Measurements from ENCODE around the gene BCLAF3. TPM values are rescaled to one million over a fixed set of nuclear protein-coding genes. Genes with fewer than 3 reads are reported as not detected.

Gene BCLAF3
- total RNA-seq, 1 donor from 2014 or later: 5.4 TPM

DNA sequence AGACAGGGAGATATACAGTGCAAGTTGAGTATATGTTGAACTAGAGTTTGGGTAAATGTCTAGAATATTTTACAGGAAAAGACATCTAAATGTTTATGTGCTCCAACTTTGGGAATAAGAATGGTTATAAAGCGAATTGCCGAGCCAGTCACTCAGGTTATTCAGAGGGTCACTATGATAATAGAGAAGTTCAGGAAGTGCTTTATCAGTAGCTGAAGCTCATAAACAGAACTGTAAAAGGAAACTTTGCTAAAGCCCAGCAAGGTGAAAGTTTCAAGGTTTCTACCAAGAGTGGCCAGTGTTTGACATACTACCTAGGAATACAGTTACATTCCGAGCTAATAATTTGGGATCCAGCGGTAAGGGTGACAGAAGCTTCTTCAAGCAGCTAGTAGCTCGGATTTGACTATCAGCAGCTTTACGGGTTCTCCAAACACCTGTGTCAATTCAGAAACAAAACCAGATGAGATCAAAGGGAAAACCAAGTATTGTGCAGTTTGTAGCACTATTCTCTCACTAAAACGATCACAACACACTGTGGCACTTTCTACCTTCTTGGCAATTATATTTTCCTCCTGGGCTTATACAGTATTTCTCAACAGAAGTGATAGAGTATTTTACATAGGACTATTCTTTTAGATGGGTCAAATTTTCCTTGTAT lies 17.2 kb upstream of the BCLAF3 start:
- intact Hi-C loops (cut with micrococcal nuclease): no loop called here
- no peaks in the 10 kb centered on the region for H3K27me3 Mint-ChIP-seq (ENCODE audit: insufficient read depth)

DNA sequence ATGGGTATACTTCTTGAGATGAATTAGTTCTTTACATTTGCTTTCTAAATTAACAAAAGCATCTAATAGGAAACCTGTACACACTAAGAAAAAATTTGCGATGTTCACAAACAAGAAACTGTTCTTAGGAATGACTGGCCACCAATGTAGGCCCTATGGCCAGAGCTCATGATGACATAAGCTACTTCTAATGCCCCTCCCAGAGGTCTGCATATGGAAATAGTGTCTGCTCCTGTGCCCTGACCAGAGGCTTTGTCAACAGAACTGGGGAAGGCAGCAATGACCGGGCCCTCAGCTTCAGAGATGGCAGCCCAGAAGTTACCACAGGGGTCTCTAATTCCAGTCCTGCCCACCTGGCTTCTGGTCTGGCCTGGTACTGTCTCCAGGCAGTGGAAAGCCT lies 15.0 kb upstream of the BCLAF3 start:
- intact Hi-C loops (cut with micrococcal nuclease): no loop called here
- no peaks in the 10 kb centered on the region for H3K27me3 Mint-ChIP-seq (ENCODE audit: insufficient read depth)
- H3K36me3 Mint-ChIP-seq (ENCODE audit: low read depth): no peaks in the 10 kb centered on the region
- no peak overlapping the region for H3K4me3 Mint-ChIP-seq
- H3K9me3 Mint-ChIP-seq: no peaks in the 10 kb centered on the region
- H3K4me1 Mint-ChIP-seq (ENCODE audit: low read depth): no peaks in the 10 kb centered on the region
- no peak overlapping the region for H3K27ac Mint-ChIP-seq
- no peak for DNase-seq (ENCODE audit: low spot score)

More for the DNA sequence above, 17.2 kb upstream of the BCLAF3 start:
- H3K4me3 Mint-ChIP-seq: no peak overlapping the region
- H3K27ac Mint-ChIP-seq: no peak overlapping the region
- no peak for DNase-seq (ENCODE audit: low spot score)
- H3K36me3 Mint-ChIP-seq (ENCODE audit: low read depth): no peaks in the 10 kb centered on the region
- no peaks in the 10 kb centered on the region for H3K4me1 Mint-ChIP-seq (ENCODE audit: low read depth)
- no peaks in the 10 kb centered on the region for H3K9me3 Mint-ChIP-seq

DNA sequence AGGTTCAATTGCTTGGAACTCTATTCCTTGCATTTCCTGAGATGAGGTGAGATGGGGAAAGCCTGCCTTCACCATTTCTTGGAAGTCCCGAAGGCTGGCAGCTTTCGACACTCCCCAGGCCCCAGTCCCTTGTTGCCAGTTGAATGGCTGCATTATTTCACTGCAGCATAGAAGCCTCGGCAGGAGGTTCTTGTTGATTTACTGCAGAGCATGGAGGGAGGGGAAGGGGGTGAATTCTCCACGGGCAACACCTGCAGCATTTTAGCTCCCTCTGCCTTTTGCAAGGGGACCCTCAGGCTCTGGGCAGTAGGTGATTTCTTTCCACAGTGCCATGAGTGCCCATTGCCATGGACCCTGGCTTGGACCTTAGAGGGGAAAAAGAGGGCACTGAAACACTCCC lies 10.7 kb upstream of the BCLAF3 start:
- Mint-ChIP-seq H3K4me3 (no peak overlapping the region), H3K4me1 (ENCODE audit: low read depth) (no peaks in the 10 kb centered on the region), H3K27ac (no peak overlapping the region), H3K9me3 (no peaks in the 10 kb centered on the region), H3K36me3 (ENCODE audit: low read depth) (no peaks in the 10 kb centered on the region), H3K27me3 (ENCODE audit: insufficient read depth) (peaks cover 2% of the 10 kb centered on the region)
- intact Hi-C loops (cut with micrococcal nuclease): no loop called here
- no peak for DNase-seq (ENCODE audit: low spot score)

DNA sequence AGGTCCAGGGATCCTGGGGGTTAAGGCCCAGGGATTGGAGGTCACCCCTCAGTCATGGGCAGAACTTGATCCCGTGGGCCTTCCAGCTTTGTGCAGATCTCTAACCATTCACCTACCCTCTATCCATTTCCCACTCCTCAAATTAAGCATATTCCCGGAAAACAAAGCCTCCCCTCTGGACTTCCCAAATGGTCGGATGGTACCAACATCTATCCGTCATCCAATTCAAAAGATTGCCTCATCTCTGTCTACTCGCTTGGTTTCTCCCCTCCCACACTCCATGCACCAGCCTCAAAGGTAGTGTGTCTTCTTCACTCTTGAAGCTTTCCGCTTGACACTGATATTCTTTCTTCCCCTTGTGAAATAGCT lies 473 bp upstream of the BCLAF3 start:
- peak overlapping the region; percentile 84 for H3K4me3 Mint-ChIP-seq
- H3K27me3 Mint-ChIP-seq (ENCODE audit: insufficient read depth): peaks cover 5% of the 10 kb centered on the region
- peak overlapping the region; percentile 89 for H3K27ac Mint-ChIP-seq
- H3K36me3 Mint-ChIP-seq (ENCODE audit: low read depth): no peaks in the 10 kb centered on the region
- intact Hi-C loops (cut with micrococcal nuclease): loop anchor here (1.0 to 10.0 kb wide), 11 partner anchors 27 to 1567 kb away; partner anchors contain the start of genes CDKL5, EIF1AX and PDHA1
- H3K4me1 Mint-ChIP-seq (ENCODE audit: low read depth): peaks cover 17% of the 10 kb centered on the region
- no peaks in the 10 kb centered on the region for H3K9me3 Mint-ChIP-seq
- DNase-seq (ENCODE audit: low spot score): no peak

DNA sequence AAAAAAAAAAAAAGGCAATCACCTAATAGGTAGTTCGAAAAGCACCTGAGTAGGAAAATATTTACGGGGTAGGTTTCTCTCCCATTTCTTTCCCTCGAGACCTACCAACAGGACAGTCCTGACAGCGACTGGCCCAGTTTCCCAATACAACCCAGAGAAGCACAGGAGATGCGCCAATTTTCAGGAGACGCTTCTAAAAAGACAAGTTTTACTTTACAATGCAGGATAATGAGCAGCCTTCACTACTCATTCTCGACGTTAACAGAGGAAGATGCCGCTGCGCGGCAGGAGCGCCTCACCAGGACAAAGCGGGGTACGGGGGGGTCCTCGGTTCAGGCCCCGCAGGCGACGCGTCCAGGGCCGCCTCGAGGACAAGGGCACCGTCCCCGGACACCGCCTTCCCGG lies 708 bp downstream of the BCLAF3 start:
- peak overlapping the region; percentile 94 for H3K4me3 Mint-ChIP-seq
- H3K4me1 Mint-ChIP-seq (ENCODE audit: low read depth): peaks cover 17% of the 10 kb centered on the region
- intact Hi-C loops (cut with micrococcal nuclease): loop anchor here (2.0 to 10.0 kb wide), 8 partner anchors 25 to 1565 kb away; partner anchors contain the start of genes CDKL5 and PDHA1
- no peak for DNase-seq (ENCODE audit: low spot score)
- no peaks in the 10 kb centered on the region for H3K9me3 Mint-ChIP-seq
- H3K36me3 Mint-ChIP-seq (ENCODE audit: low read depth): peaks cover 2% of the 10 kb centered on the region
- peak overlapping the region; percentile 80 for H3K27ac Mint-ChIP-seq
- H3K27me3 Mint-ChIP-seq (ENCODE audit: insufficient read depth): peaks cover 2% of the 10 kb centered on the region

DNA sequence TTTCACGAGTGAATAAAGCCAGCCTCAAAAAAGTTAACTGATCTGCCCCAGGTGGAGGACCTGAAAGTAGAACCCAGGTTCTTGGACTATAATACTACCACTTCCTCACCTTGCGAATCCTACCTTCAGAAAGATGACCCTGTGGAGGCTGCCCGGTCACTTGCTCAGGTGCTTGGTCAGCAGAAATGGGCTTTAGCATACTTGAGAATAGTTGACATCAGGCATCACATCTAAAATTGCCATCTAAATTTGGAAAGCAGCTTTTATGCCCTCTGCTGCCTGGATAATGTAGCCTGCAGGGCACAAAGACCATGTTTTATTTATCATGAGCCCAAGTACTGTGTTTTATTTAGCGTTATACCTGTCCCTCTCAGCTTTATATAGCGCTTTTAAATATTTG lies 3.0 kb downstream of the BCLAF3 start:
- no peaks in the 10 kb centered on the region for H3K9me3 Mint-ChIP-seq
- H3K27me3 Mint-ChIP-seq (ENCODE audit: insufficient read depth): peaks cover 2% of the 10 kb centered on the region
- intact Hi-C loops (cut with micrococcal nuclease): no loop called here
- peaks cover 2% of the 10 kb centered on the region for H3K36me3 Mint-ChIP-seq (ENCODE audit: low read depth)
- H3K4me1 Mint-ChIP-seq (ENCODE audit: low read depth): peaks cover 14% of the 10 kb centered on the region
- no peak overlapping the region for H3K27ac Mint-ChIP-seq
- H3K4me3 Mint-ChIP-seq: no peak overlapping the region
- DNase-seq (ENCODE audit: low spot score): no peak

DNA sequence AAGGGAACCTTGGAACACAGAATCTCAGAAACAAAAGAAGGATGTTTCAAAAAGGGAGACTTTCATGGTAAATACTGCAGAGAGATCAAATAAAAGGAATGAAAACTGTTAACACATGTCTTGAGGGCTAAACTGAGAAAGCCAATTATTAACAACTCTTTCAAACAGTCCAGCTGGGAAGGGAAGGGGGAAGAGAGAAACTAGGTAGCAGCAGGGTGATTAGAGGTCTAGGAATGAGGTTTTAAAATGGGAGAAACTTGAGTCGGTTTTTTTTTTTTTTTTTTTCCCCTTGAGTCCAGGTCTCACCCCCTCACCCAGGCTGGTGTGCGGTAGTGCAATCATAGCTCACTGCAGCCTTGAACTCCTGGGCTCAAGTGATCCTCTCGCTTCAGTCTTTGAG lies 4.3 kb downstream of the BCLAF3 start:
- Mint-ChIP-seq H3K4me3 (no peak overlapping the region), H3K27me3 (ENCODE audit: insufficient read depth) (peaks cover 2% of the 10 kb centered on the region), H3K27ac (no peak overlapping the region), H3K4me1 (ENCODE audit: low read depth) (peaks cover 9% of the 10 kb centered on the region), H3K36me3 (ENCODE audit: low read depth) (peaks cover 2% of the 10 kb centered on the region), H3K9me3 (no peaks in the 10 kb centered on the region)
- DNase-seq (ENCODE audit: low spot score): no peak
- intact Hi-C loops (cut with micrococcal nuclease): no loop called here

DNA sequence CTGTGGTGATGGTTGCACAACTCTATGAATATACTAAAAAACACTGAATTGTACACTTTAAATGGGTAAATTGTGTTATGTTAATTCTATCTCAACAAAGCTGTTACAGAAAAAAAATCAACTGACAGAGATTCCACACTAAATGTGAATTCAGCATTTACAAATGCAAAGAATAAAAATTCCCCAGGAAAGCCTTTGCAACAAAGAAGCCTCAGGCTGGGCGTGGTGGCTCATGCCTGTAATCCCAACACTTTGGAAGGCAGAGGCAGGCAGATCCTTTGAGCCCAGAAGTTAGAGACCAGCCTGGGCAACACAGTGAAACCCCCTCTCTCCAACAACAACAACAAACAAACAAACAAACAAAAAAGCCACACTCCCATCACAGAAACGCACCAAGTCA lies 8.9 kb downstream of the BCLAF3 start:
- H3K4me3 Mint-ChIP-seq: no peak overlapping the region
- H3K4me1 Mint-ChIP-seq (ENCODE audit: low read depth): no peaks in the 10 kb centered on the region
- no peaks in the 10 kb centered on the region for H3K27me3 Mint-ChIP-seq (ENCODE audit: insufficient read depth)
- H3K9me3 Mint-ChIP-seq: peaks cover 10% of the 10 kb centered on the region
- H3K36me3 Mint-ChIP-seq (ENCODE audit: low read depth): peaks cover 16% of the 10 kb centered on the region
- intact Hi-C loops (cut with micrococcal nuclease): no loop called here
- DNase-seq (ENCODE audit: low spot score): no peak
- no peak overlapping the region for H3K27ac Mint-ChIP-seq

DNA sequence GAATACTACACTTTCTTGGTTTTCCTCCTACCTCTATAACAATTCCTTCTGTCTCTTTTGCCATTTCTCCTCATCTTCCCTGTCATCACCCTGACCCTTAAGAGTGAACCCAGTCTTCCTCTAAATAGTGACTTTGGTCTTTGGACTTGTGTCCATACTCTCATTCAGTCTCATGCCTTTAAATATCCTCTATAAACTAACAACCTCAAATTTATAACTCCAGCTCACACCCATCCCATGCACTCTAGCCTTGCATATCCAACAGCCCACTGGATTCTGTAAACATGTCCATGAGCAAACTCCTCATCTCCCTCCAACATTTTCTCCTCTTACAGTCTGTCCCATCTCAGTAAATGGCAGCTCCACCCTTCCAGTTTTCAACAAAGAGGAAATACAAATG lies 15.0 kb downstream of the BCLAF3 start:
- Mint-ChIP-seq H3K9me3 (peaks cover 17% of the 10 kb centered on the region), H3K27ac (no peak overlapping the region), H3K27me3 (ENCODE audit: insufficient read depth) (no peaks in the 10 kb centered on the region), H3K4me3 (no peak overlapping the region), H3K36me3 (ENCODE audit: low read depth) (peaks cover 19% of the 10 kb centered on the region), H3K4me1 (ENCODE audit: low read depth) (no peaks in the 10 kb centered on the region)
- intact Hi-C loops (cut with micrococcal nuclease): no loop called here
- no peak for DNase-seq (ENCODE audit: low spot score)

DNA sequence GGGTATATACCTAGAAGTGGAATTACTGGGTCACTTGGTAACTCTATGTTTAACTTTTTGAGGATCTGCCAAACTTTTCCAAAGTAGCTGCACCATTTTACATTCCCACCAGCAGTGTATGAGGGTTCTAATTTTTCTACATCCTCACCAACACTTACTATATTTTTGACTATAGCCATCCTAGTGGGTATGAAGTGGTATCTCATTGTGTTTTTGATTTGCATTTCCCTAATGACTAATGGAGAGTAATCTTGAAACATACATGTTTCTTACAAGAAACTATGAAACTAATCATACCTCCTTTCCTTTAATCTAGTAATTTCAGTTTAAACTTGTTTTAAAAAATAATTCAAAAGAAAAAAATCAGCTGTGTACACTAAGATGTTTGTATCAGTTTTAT lies 17.9 kb downstream of the BCLAF3 start:
- Mint-ChIP-seq H3K27ac (no peak overlapping the region), H3K9me3 (peaks cover 13% of the 10 kb centered on the region), H3K27me3 (ENCODE audit: insufficient read depth) (no peaks in the 10 kb centered on the region), H3K4me3 (no peak overlapping the region), H3K4me1 (ENCODE audit: low read depth) (no peaks in the 10 kb centered on the region), H3K36me3 (ENCODE audit: low read depth) (peaks cover 13% of the 10 kb centered on the region)
- intact Hi-C loops (cut with micrococcal nuclease): no loop called here
- DNase-seq (ENCODE audit: low spot score): no peak

DNA sequence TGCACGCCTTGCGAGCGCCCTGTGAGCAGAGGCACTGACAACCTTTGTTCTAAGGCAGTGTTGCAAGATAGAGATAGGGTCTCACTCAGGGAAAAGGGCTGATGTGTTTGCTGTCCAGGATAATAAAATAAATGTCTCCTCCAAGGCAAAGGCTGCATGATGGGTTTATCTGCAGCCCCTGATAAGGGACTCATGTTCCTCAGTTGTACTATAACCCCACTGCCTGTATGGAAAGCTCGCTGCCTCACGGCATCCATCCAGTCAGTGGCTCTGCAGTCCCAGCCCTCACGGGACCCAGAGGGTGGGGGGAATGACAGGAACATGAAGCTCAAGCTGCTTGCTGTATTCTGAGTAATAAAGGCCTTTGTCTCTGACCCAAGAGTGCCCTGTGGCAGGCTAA lies 22.6 kb downstream of the BCLAF3 start:
- no peaks in the 10 kb centered on the region for H3K9me3 Mint-ChIP-seq
- H3K27ac Mint-ChIP-seq: no peak overlapping the region
- no peak for DNase-seq (ENCODE audit: low spot score)
- intact Hi-C loops (cut with micrococcal nuclease): no loop called here
- peaks cover 13% of the 10 kb centered on the region for H3K4me1 Mint-ChIP-seq (ENCODE audit: low read depth)
- no peak overlapping the region for H3K4me3 Mint-ChIP-seq
- peaks cover 20% of the 10 kb centered on the region for H3K36me3 Mint-ChIP-seq (ENCODE audit: low read depth)
- H3K27me3 Mint-ChIP-seq (ENCODE audit: insufficient read depth): no peaks in the 10 kb centered on the region

DNA sequence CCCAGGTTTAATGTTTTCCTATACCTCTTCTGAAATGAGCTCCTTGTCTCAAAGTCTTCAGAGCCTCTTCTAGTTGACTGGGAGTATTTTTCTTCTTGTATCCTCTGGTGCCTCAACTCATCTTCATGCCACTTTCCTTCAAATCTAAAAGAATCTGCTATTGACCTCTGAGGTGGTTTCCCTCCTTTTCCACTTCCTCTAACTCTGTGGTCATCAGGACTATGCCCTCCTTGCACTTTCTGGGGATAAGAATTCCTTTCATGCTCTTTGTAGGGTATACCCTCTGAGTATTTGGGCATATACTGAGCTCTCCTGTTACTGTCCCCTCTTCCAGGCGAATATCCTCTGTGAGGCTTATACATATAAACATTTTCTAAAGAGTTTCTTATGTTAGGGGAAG lies 24.8 kb downstream of the BCLAF3 start:
- Mint-ChIP-seq H3K27ac (no peak overlapping the region), H3K9me3 (no peaks in the 10 kb centered on the region), H3K36me3 (ENCODE audit: low read depth) (peaks cover 22% of the 10 kb centered on the region), H3K27me3 (ENCODE audit: insufficient read depth) (no peaks in the 10 kb centered on the region), H3K4me3 (no peak overlapping the region), H3K4me1 (ENCODE audit: low read depth) (peaks cover 13% of the 10 kb centered on the region)
- no peak for DNase-seq (ENCODE audit: low spot score)
- intact Hi-C loops (cut with micrococcal nuclease): no loop called here

DNA sequence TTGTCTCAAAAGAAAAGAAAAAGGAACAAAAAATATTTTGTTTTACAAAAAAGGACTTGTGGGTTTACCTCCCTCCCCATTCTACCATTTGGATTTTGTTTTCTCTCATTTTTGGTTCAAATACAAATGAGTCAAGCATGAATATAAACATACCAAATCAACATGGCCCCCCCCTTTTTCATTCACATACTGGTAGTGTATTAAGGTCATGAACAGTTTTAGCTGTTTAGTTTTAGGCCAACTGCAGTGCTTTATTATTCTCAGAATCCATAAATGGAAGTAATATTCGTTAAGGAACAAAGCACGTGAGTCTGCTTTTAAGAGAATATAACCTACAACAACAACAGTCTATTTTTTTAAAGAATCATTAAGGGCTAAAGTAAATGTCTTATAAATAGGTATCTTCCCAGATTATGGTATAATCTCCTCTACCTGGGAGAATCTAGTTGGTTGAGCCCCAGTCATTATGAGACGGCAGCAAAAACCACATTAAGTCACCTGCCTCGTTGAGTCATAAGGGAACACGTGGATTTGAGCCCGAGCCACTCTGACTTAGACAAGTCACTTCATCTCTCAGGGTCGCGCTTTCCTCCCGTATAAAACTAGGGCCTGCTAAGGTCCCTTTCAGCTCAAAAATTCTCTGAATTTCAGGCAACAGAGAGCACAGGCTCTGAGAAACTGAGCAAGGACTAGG lies 26.7 kb downstream of the BCLAF3 start:
- H3K27me3 Mint-ChIP-seq (ENCODE audit: insufficient read depth): no peaks in the 10 kb centered on the region
- H3K27ac Mint-ChIP-seq: no peak overlapping the region
- no peak overlapping the region for H3K4me3 Mint-ChIP-seq
- intact Hi-C loops (cut with micrococcal nuclease): loop anchor here (2.0 kb wide), 1 partner anchor 27 kb away; the partner anchor contains the start of gene BCLAF3
- H3K4me1 Mint-ChIP-seq (ENCODE audit: low read depth): peaks cover 13% of the 10 kb centered on the region
- no peaks in the 10 kb centered on the region for H3K9me3 Mint-ChIP-seq
- H3K36me3 Mint-ChIP-seq (ENCODE audit: low read depth): peaks cover 25% of the 10 kb centered on the region
- DNase-seq (ENCODE audit: low spot score): peak; percentile 13
